Right lobe of liver (tissue), 4 donors: ENCODE data around the gene TACSTD2.
"Not testable (repeated sequence)": the region's sequence is repeated elsewhere in the genome, so short reads cannot be mapped to it uniquely, and the experiment has no call there.

ENCODE experiments used
- POLR2A ChIP-seq: fragments of 450-650 bp; IDR thresholded peaks from one replicate; pipeline ENCODE4 v1.6.1; 2017; ENCODE audit warnings: antibody characterized with exemption, mild to moderate bottlenecking
- TF ChIP-seq, protein P1 (sequence below), 4 donors: fragments of 200-600 bp in 3 of 4; fragments of 450-650 bp in 1 of 4; IDR thresholded peaks; one replicate each; pipeline versions ENCODE4 v1.5.1 to v1.8.0; 2016 to 2022; ENCODE audit warnings: antibody characterized with exemption in 4 of 4, mild to moderate bottlenecking in 2 of 4
- donor health status: DM: no; HTN: no; CAD: no.
- donor health status: DM: no; HTN: no; CAD: no.
- donor health status: DM: no; HTN: yes; CAD: no.

DNA sequence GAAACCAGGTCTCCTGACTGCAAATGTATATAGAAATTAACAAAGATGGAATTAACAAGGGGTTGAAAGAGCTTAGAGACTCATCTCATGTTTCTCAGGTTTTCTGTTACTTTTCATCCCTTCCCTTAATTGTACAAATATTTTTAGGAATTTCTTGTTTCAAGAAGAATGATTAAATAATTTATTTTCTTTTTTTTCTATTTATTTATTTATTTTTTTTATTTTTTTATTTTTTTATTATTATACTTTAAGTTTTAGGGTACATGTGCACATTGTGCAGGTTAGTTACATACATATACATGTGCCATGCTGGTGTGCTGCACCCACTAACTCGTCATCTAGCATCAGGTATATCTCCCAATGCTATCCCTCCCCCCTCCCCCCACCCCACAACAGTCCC lies 5.1 kb upstream of the TACSTD2 start:
- TF ChIP-seq, protein P1, sequence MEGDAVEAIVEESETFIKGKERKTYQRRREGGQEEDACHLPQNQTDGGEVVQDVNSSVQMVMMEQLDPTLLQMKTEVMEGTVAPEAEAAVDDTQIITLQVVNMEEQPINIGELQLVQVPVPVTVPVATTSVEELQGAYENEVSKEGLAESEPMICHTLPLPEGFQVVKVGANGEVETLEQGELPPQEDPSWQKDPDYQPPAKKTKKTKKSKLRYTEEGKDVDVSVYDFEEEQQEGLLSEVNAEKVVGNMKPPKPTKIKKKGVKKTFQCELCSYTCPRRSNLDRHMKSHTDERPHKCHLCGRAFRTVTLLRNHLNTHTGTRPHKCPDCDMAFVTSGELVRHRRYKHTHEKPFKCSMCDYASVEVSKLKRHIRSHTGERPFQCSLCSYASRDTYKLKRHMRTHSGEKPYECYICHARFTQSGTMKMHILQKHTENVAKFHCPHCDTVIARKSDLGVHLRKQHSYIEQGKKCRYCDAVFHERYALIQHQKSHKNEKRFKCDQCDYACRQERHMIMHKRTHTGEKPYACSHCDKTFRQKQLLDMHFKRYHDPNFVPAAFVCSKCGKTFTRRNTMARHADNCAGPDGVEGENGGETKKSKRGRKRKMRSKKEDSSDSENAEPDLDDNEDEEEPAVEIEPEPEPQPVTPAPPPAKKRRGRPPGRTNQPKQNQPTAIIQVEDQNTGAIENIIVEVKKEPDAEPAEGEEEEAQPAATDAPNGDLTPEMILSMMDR (IDR thresholded peaks at IDR 0.05), result not testable (repeated sequence)
- not testable (repeated sequence) for TF ChIP-seq POLR2A
